A549 (cell line): ENCODE data around the gene QSOX1. TPM values are rescaled to one million over a fixed set of nuclear protein-coding genes. Genes with fewer than 3 reads are reported as not detected.

ENCODE experiments used
- ATAC-seq, 2 experiments: fragments of 200-7000 bp in 1 of 2; fragments of >200 bp in 1 of 2; cut with Nextera tagmentation in 1 of 2; cut with Tn5 transposase in 1 of 2; 3 replicates each; pipeline versions ENCODE4 v1.8.0 to v1.9.1; 2018 to 2020; ENCODE audit warnings: mild to moderate bottlenecking in 1 of 2, moderate library complexity in 1 of 2
- CTCF ChIA-PET: fragments of 300-600 bp; sonication (Branson Sonifier 250); formaldehyde crosslinking; extraction: SDS; loops from one replicate; lab custom pipeline; 2021; ENCODE audit warnings: antibody characterized with exemption, inconsistent platforms; lab: Yijun Ruan, JAX
- POLR2A ChIA-PET: fragments of 350-600 bp; formaldehyde crosslinking; extraction: SDS; loops from one replicate; lab custom pipeline; 2021; ENCODE audit warnings: antibody characterized with exemption, inconsistent platforms; lab: Yijun Ruan, JAX
- DNase-seq, 2 experiments: peaks; one replicate each; pipeline versions ENCODE4 v3.0.0 to v3.0.0-alpha.2; 2011 to 2016; ENCODE audit warnings: low read depth in 1 of 2, low spot score in 1 of 2
- FAIRE-seq: peaks from 2 replicates; lab custom pipeline; 2011; peaks lifted over from hg19 to GRCh38; lab: Jason Lieb, UNC
- H3K27ac ChIP-seq, 2 experiments: fragments of >200 bp; sonication (Bioruptor Twin); formaldehyde crosslinking; 3 replicates each; pipeline ENCODE4 v1.5.1; 2016 to 2017
- H3K4me1 ChIP-seq: fragments of >200 bp; sonication (Bioruptor Twin); formaldehyde crosslinking; 3 replicates; pipeline ENCODE4 v1.6.1; 2016
- H3K4me2 ChIP-seq: fragments of >200 bp; sonication (Bioruptor Twin); formaldehyde crosslinking; 3 replicates; pipeline ENCODE4 v1.6.1; 2016
- H3K4me3 ChIP-seq: fragments of >200 bp; sonication (Bioruptor Twin); formaldehyde crosslinking; 3 replicates; pipeline ENCODE4 v1.5.1; 2016
- H3K9me3 ChIP-seq: fragments of >200 bp; sonication (Bioruptor Twin); formaldehyde crosslinking; 3 replicates; pipeline ENCODE4 v1.6.1; 2016
- BHLHE40 ChIP-seq: IDR thresholded peaks from 2 replicates; pipeline ENCODE4 v1.6.1; 2012; ENCODE audit warnings: low read depth, low read length, inconsistent platforms
- CBX2 ChIP-seq: fragments of 200-600 bp; sonication (generic); IDR thresholded peaks from 2 replicates; pipeline ENCODE4 v1.6.1; 2016; ENCODE audit warnings: low read depth, mild to moderate bottlenecking, borderline replicate concordance
- CHD2 ChIP-seq: fragments of 150-350 bp; IDR thresholded peaks from 2 replicates; pipeline ENCODE4 v1.6.1; 2014; ENCODE audit warnings: low read length; ENCODE audit not compliant: partially characterized antibody
- CHD4 ChIP-seq: fragments of 200-600 bp; sonication (generic); IDR thresholded peaks from 2 replicates; pipeline ENCODE4 v1.6.1; 2016; ENCODE audit warnings: antibody characterized with exemption, mild to moderate bottlenecking, borderline replicate concordance
- EHMT2 ChIP-seq: fragments of 200-600 bp; sonication (generic); IDR thresholded peaks from 2 replicates; pipeline ENCODE4 v1.6.1; 2016; ENCODE audit warnings: antibody characterized with exemption, low read depth, mild to moderate bottlenecking, moderate library complexity
- EP300 ChIP-seq, 2 experiments: fragments of >200 bp; sonication (Bioruptor Twin); formaldehyde crosslinking; IDR thresholded peaks; 2 replicates in 1 of 2; 3 replicates in 1 of 2; pipeline ENCODE4 v1.6.1; 2016 to 2017
- ESRRA ChIP-seq: fragments of 150-350 bp; IDR thresholded peaks from 2 replicates; pipeline ENCODE4 v1.6.1; 2014; ENCODE audit warnings: mild to moderate bottlenecking, low read length, borderline replicate concordance
- FOSB ChIP-seq: fragments of 250-450 bp; sonication (Bioruptor Pico); IDR thresholded peaks from 2 replicates; pipeline ENCODE4 v1.5.0; 2020; ENCODE audit warnings: mild to moderate bottlenecking, moderate library complexity
- FOXS1 ChIP-seq: fragments of 250-450 bp; sonication (Bioruptor Pico); IDR thresholded peaks from 2 replicates; pipeline ENCODE4 v1.5.0; 2020; ENCODE audit warnings: mild to moderate bottlenecking, moderate library complexity
- HOXA7 ChIP-seq: fragments of 250-450 bp; sonication (Bioruptor Pico); IDR thresholded peaks from 2 replicates; pipeline ENCODE4 v1.5.0; 2020; ENCODE audit warnings: mild to moderate bottlenecking, moderate library complexity
- JUN ChIP-seq, 2 experiments: fragments of >200 bp; sonication (Bioruptor Twin); formaldehyde crosslinking; IDR thresholded peaks; 2 replicates in 1 of 2; 3 replicates in 1 of 2; pipeline ENCODE4 v1.6.1; 2016 to 2017
- KDM1A ChIP-seq: fragments of 200-600 bp; sonication (generic); IDR thresholded peaks from 2 replicates; pipeline ENCODE4 v1.6.1; 2016; ENCODE audit warnings: low read depth, mild to moderate bottlenecking
- MYC ChIP-seq: IDR thresholded peaks from 2 replicates; pipeline ENCODE4 v1.6.1; 2012; ENCODE audit warnings: mild to moderate bottlenecking, inconsistent platforms, low read length, improper control_type of control experiment, borderline replicate concordance
- PHF8 ChIP-seq: fragments of 200-600 bp; sonication (generic); IDR thresholded peaks from 2 replicates; pipeline ENCODE4 v1.6.1; 2016; ENCODE audit warnings: low read depth, mild to moderate bottlenecking, antibody characterized with exemption, moderate library complexity, borderline replicate concordance
- POLR2AphosphoS2 ChIP-seq: conservative IDR thresholded peaks from 2 replicates; pipeline ENCODE4 v1.6.1; 2012; ENCODE audit warnings: low read length, improper control_type of control experiment, inconsistent platforms
- RAD21 ChIP-seq, 2 experiments: fragments of >200 bp in 1 of 2; sonication (Bioruptor Twin) in 1 of 2; formaldehyde crosslinking in 1 of 2; IDR thresholded peaks in 1 of 2; conservative IDR thresholded peaks in 1 of 2; 2 replicates in 1 of 2; 3 replicates in 1 of 2; pipeline ENCODE4 v1.6.1; 2012 to 2018; ENCODE audit warnings: inconsistent platforms in 1 of 2
- RCOR1 ChIP-seq: fragments of 150-350 bp; IDR thresholded peaks from 2 replicates; pipeline ENCODE4 v1.6.1; 2014; ENCODE audit warnings: antibody characterized with exemption, low read length, low read depth
- REST ChIP-seq: fragments of 200-600 bp; sonication (generic); IDR thresholded peaks from 2 replicates; pipeline ENCODE4 v1.6.1; 2016; ENCODE audit warnings: antibody characterized with exemption, mild to moderate bottlenecking, moderate library complexity
- TP53 ChIP-seq: fragments of 250-450 bp; sonication (Bioruptor Pico); IDR thresholded peaks from 2 replicates; pipeline ENCODE4 v1.5.0; 2021; ENCODE audit warnings: mild to moderate bottlenecking, moderate library complexity
- ZC3H11A ChIP-seq: fragments of 450-650 bp; IDR thresholded peaks from 2 replicates; pipeline ENCODE4 v1.6.1; 2014; ENCODE audit warnings: antibody characterized with exemption, mild to moderate bottlenecking
- ZFP36 ChIP-seq: fragments of 450-650 bp; IDR thresholded peaks from 2 replicates; pipeline ENCODE4 v1.6.1; 2014; ENCODE audit warnings: borderline replicate concordance; ENCODE audit not compliant: partially characterized antibody
- ZNF302 ChIP-seq: fragments of 250-450 bp; sonication (Bioruptor Pico); IDR thresholded peaks from 2 replicates; pipeline ENCODE4 v1.9.0; 2021; ENCODE audit warnings: inconsistent platforms, mild to moderate bottlenecking, moderate library complexity
- WGBS: methylation state at CpG from one replicate; pipeline ENCODE4 v1.1.6; 2017; ENCODE audit errors: missing lambda C conversion rate; 5-methylcytosine and 5-hydroxymethylcytosine counted together
- polyA plus RNA-seq, 4 experiments: library from polyadenylated mRNA; depleted of rRNA in 3 of 4; stranded (reverse); fragments of >200 nt; fragmentation: RNase III in 1 of 4; extraction: RNeasy Plus Mini Kit Qiagen cat#74134 plus additional on column Dnase treatment in 1 of 4; gene quantifications; 2 replicates in 3 of 4; 3 replicates in 1 of 4; pipeline ENCODE4 v1.2.3, GENCODE V29; 2011 to 2017
- TF ChIP-seq, protein P1 (sequence below): fragments of 250-450 bp; sonication (Bioruptor Pico); IDR thresholded peaks from 2 replicates; pipeline ENCODE4 v1.5.0; 2021; ENCODE audit warnings: mild to moderate bottlenecking, moderate library complexity, borderline replicate concordance
- TF ChIP-seq, protein P2 (sequence below): fragments of 150-350 bp; IDR thresholded peaks from 2 replicates; pipeline ENCODE4 v1.6.1; 2014; ENCODE audit warnings: low read depth, mild to moderate bottlenecking, low read length
- TF ChIP-seq, protein P3 (sequence below): IDR thresholded peaks from 2 replicates; pipeline ENCODE4 v1.6.1; 2012

The QSOX1 gene
- polyA plus RNA-seq, 2 of the 4 experiments (the other 2 are of a cell fraction), result 43.8 to 60.2 TPM

GRCh38 chr1:180234369-180235076 is 79.9 kb downstream of the QSOX1 start:
- H3K27ac ChIP-seq, result no peak overlapping the region
- ATAC-seq (no peak), DNase-seq (no peak), FAIRE-seq (no peak)
- CTCF ChIA-PET, result interaction anchor here (1.4 to 5.8 kb wide), 4 partner anchors 12 to 528 kb away, joined by 3 to 23 read pairs (median 18); no protein-coding TSS in a partner anchor
- no peak overlapping the region for H3K4me3 ChIP-seq
- no peaks in the 10 kb centered on the region for H3K9me3 ChIP-seq
- TF ChIP-seq MYC (no peak), JUN (IDR thresholded peaks at IDR 0.05) (no peak), ZC3H11A (no peak), FOXS1 (no peak), KDM1A (no peak), HOXA7 (CRISPR knock-in tag) (no peak), ESRRA (no peak), EHMT2 (no peak), CBX2 (no peak), PHF8 (no peak), TP53 (no peak), BHLHE40 (no peak), POLR2AphosphoS2 (no peak), FOSB (no peak), ZFP36 (no peak), EP300 (IDR thresholded peaks at IDR 0.05) (no peak), ZNF302 (CRISPR knock-in tag) (no peak)
- TF ChIP-seq, protein P1, sequence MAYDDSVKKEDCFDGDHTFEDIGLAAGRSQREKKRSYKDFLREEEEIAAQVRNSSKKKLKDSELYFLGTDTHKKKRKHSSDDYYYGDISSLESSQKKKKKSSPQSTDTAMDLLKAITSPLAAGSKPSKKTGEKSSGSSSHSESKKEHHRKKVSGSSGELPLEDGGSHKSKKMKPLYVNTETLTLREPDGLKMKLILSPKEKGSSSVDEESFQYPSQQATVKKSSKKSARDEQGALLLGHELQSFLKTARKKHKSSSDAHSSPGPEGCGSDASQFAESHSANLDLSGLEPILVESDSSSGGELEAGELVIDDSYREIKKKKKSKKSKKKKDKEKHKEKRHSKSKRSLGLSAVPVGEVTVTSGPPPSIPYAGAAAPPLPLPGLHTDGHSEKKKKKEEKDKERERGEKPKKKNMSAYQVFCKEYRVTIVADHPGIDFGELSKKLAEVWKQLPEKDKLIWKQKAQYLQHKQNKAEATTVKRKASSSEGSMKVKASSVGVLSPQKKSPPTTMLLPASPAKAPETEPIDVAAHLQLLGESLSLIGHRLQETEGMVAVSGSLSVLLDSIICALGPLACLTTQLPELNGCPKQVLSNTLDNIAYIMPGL, result no peak
- TF ChIP-seq, protein P2, sequence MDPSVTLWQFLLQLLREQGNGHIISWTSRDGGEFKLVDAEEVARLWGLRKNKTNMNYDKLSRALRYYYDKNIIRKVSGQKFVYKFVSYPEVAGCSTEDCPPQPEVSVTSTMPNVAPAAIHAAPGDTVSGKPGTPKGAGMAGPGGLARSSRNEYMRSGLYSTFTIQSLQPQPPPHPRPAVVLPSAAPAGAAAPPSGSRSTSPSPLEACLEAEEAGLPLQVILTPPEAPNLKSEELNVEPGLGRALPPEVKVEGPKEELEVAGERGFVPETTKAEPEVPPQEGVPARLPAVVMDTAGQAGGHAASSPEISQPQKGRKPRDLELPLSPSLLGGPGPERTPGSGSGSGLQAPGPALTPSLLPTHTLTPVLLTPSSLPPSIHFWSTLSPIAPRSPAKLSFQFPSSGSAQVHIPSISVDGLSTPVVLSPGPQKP, result no peak
- POLR2A ChIA-PET, result no interaction called here
- peaks cover 4% of the 10 kb centered on the region; the same call in 2 of the 3 replicates for H3K4me1 ChIP-seq
- no peak overlapping the region for H3K4me2 ChIP-seq
- WGBS, result 86% methylated on average over 51 of the region's 51 CpGs

- no peak for TF ChIP-seq CHD2
- TF ChIP-seq REST, result no peak
- TF ChIP-seq RCOR1, result no peak
- TF ChIP-seq, protein P3, sequence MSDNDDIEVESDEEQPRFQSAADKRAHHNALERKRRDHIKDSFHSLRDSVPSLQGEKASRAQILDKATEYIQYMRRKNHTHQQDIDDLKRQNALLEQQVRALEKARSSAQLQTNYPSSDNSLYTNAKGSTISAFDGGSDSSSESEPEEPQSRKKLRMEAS, result no peak
- TF ChIP-seq CHD4, result no peak
- TF ChIP-seq BHLHE40, result no peak
- TF ChIP-seq ZNF302 (CRISPR knock-in tag), result no peak
- TF ChIP-seq RAD21 (conservative IDR thresholded peaks at IDR 0.05 in 1 of 2, IDR thresholded peaks at IDR 0.05 in 1 of 2), result no peak
- ChIA-PET CTCF (interaction anchor here (5.8 kb wide), 1 partner anchor 18 kb away, joined by 23 read pairs; no protein-coding TSS in a partner anchor), POLR2A (no interaction called here)
- Histone ChIP-seq H3K4me1 (peaks cover 4% of the 10 kb centered on the region; the same call in 2 of the 3 replicates), H3K4me3 (no peak overlapping the region), H3K27ac (no peak overlapping the region), H3K4me2 (no peak overlapping the region), H3K9me3 (no peaks in the 10 kb centered on the region)
- 90% methylated on average over 30 of the region's 30 CpGs for WGBS
- DNase-seq (no peak), ATAC-seq (no peak), FAIRE-seq (no peak)
Observed at GRCh38 chr1:180235077-180235501, 80.4 kb downstream of the QSOX1 start.
